Measurements from ENCODE around the gene CACNA2D3. TPM values are rescaled to one million over a fixed set of nuclear protein-coding genes. Genes with fewer than 3 reads are reported as not detected.

CACNA2D3 gene
- total and polyA plus RNA-seq, 4 donors: 0.38 to 2.5 (median 1.1) TPM

DNA sequence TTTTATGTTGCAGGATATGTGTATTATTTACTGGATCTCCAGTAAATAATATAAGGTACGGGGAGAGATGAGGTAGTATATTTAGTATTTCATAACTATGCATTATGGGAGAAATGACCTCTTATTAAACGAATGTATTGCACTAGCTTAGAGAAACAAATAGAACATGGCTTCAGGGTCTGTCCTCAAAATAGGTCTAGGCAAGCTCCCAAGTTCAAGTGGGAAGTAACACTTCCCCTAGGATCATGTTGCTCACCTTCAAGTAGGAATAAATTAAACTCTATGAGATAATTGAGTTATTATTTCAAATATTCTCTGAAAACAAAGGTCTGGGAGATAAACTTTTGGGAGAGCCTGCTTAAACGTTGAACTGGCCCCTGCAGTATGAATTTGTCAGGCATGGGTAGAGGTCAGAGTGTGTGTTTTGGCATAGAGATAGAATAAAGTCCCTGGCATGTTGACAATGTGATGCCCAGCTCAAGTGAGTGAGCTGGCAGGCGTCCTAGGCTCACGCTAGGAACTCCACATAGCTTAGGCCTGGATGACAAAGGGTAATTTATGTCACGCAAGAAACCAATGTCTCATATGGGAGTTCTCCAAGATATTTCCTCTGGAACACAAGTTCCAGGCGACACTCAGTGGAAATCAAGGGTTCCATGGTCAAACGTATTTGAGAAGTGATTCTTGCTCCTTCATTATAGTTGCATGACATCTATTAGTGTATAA, 236.8 kb downstream of the CACNA2D3 start:
- H3K27me3 ChIP-seq (ENCODE audit: control insufficient read depth in 3 of 3, insufficient read depth in 3 of 3, low read length in 2 of 3): no peaks in the 10 kb centered on the region
- H3K9me3 ChIP-seq (ENCODE audit: control insufficient read depth in 4 of 4, insufficient read depth in 3 of 4, low read length in 3 of 4): peaks cover 0 to 2% (median 0%) of the 10 kb centered on the region in 4 donors
- no peak for ATAC-seq (ENCODE audit: insufficient read depth, low FRiP score)
- no peak overlapping the region for H3K9ac ChIP-seq (ENCODE audit: insufficient read depth in 1 of 2, low read length in 2 of 2)
- TF ChIP-seq, protein P1, sequence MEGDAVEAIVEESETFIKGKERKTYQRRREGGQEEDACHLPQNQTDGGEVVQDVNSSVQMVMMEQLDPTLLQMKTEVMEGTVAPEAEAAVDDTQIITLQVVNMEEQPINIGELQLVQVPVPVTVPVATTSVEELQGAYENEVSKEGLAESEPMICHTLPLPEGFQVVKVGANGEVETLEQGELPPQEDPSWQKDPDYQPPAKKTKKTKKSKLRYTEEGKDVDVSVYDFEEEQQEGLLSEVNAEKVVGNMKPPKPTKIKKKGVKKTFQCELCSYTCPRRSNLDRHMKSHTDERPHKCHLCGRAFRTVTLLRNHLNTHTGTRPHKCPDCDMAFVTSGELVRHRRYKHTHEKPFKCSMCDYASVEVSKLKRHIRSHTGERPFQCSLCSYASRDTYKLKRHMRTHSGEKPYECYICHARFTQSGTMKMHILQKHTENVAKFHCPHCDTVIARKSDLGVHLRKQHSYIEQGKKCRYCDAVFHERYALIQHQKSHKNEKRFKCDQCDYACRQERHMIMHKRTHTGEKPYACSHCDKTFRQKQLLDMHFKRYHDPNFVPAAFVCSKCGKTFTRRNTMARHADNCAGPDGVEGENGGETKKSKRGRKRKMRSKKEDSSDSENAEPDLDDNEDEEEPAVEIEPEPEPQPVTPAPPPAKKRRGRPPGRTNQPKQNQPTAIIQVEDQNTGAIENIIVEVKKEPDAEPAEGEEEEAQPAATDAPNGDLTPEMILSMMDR (IDR thresholded peaks at IDR 0.05; ENCODE audit: control extremely low read depth, extremely low read depth): no peak
- 68 to 80% methylated on average over 8 of the region's 8 CpGs for WGBS, 2 donors
- no peak overlapping the region for H3K4me3 ChIP-seq
- DNase-seq: no peak
- peak overlapping the region in 1 of 2 donors; percentile 65 for H3K27ac ChIP-seq (ENCODE audit: low read depth in 1 of 2, low read length in 1 of 2)
- peaks cover 3 to 52% (median 24%) of the 10 kb centered on the region in 5 donors for H3K4me1 ChIP-seq (ENCODE audit: control insufficient read depth in 5 of 5, insufficient read depth in 5 of 5, low read length in 5 of 5)
- no peaks in the 10 kb centered on the region for H3K36me3 ChIP-seq (ENCODE audit: control insufficient read depth in 4 of 4, insufficient read depth in 4 of 4, low read length in 4 of 4)

DNA sequence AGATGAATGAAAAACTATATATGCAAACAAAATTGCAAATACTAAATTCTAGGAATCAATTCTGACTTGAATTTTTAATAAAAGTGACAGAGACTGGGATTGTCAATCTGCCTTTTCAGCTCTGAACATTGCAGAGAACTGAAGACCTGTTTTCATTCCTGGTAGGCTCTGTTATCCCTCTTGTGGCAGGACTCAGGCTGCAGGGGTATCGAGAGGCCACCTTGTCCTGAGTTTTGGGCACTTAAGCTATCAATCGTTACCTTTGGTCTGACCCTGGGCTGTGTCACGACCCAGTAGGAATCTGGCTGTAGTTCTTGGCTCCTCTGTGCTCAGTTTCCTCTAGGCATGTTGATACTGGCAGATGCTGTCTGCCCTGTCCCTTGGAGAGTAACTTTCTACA, 238.0 kb downstream of the CACNA2D3 start:
- H3K27me3 ChIP-seq (ENCODE audit: control insufficient read depth in 3 of 3, insufficient read depth in 3 of 3, low read length in 2 of 3): no peaks in the 10 kb centered on the region
- ATAC-seq (ENCODE audit: insufficient read depth, low FRiP score) (no peak), DNase-seq (no peak)
- peaks cover 0 to 2% (median 0%) of the 10 kb centered on the region in 4 donors for H3K9me3 ChIP-seq (ENCODE audit: control insufficient read depth in 4 of 4, insufficient read depth in 3 of 4, low read length in 3 of 4)
- no peak overlapping the region for H3K4me3 ChIP-seq
- H3K9ac ChIP-seq (ENCODE audit: insufficient read depth in 1 of 2, low read length in 2 of 2): no peak overlapping the region
- 63 to 72% methylated on average over 3 of the region's 3 CpGs for WGBS, 2 donors
- H3K27ac ChIP-seq (ENCODE audit: low read depth in 1 of 2, low read length in 1 of 2): no peak overlapping the region
- H3K36me3 ChIP-seq (ENCODE audit: control insufficient read depth in 4 of 4, insufficient read depth in 4 of 4, low read length in 4 of 4): no peaks in the 10 kb centered on the region
- TF ChIP-seq, protein P1 (IDR thresholded peaks at IDR 0.05; ENCODE audit: control extremely low read depth, extremely low read depth): no peak
- H3K4me1 ChIP-seq (ENCODE audit: control insufficient read depth in 5 of 5, insufficient read depth in 5 of 5, low read length in 5 of 5): peaks cover 3 to 40% (median 12%) of the 10 kb centered on the region in 5 donors

DNA sequence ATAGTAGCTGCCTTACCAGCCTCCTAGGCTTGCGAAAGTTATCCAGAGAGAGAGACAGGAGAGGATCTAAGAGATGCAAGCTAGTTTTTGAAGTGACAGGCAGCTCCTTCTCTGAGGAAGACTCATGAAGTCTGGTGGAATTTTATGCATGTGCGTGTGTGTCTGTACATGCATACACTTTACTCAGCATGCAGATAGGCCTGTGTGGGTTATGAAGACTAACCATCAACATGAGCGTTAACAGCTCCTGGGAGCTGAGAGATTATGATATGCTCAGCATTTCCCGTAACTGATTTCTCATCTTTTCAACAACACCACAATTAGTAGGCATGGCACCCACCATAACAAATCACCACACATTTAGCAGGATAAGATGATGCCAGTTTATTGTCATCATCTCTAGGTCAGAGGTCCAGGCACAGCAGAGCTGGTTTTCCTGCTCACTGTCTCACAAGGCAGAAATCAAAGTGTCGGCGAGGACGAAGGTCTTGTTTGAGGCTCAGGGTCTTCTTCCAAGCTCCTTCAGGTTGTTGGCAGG, 239.5 kb downstream of the CACNA2D3 start:
- peaks cover 0 to 2% (median 0%) of the 10 kb centered on the region in 4 donors for H3K9me3 ChIP-seq (ENCODE audit: control insufficient read depth in 4 of 4, insufficient read depth in 3 of 4, low read length in 3 of 4)
- WGBS, 2 donors: 92 to 93% methylated on average over 7 of the region's 7 CpGs
- peaks cover 2 to 27% (median 10%) of the 10 kb centered on the region in 5 donors for H3K4me1 ChIP-seq (ENCODE audit: control insufficient read depth in 5 of 5, insufficient read depth in 5 of 5, low read length in 5 of 5)
- TF ChIP-seq, protein P1 (IDR thresholded peaks at IDR 0.05; ENCODE audit: control extremely low read depth, extremely low read depth): no peak
- H3K4me3 ChIP-seq: no peak overlapping the region
- no peaks in the 10 kb centered on the region for H3K27me3 ChIP-seq (ENCODE audit: control insufficient read depth in 3 of 3, insufficient read depth in 3 of 3, low read length in 2 of 3)
- no peak overlapping the region for H3K9ac ChIP-seq (ENCODE audit: insufficient read depth in 1 of 2, low read length in 2 of 2)
- ATAC-seq (ENCODE audit: insufficient read depth, low FRiP score) (no peak), DNase-seq (no peak)
- no peaks in the 10 kb centered on the region for H3K36me3 ChIP-seq (ENCODE audit: control insufficient read depth in 4 of 4, insufficient read depth in 4 of 4, low read length in 4 of 4)
- H3K27ac ChIP-seq (ENCODE audit: low read depth in 1 of 2, low read length in 1 of 2): no peak overlapping the region
